Fibroblast of upper back skin (primary cell): ENCODE data around the gene TIMP3.

Experiments used
- DNase-seq: peaks from one replicate; pipeline ENCODE4 v3.0.0-alpha.2; 2013

TIMP3 gene

DNA sequence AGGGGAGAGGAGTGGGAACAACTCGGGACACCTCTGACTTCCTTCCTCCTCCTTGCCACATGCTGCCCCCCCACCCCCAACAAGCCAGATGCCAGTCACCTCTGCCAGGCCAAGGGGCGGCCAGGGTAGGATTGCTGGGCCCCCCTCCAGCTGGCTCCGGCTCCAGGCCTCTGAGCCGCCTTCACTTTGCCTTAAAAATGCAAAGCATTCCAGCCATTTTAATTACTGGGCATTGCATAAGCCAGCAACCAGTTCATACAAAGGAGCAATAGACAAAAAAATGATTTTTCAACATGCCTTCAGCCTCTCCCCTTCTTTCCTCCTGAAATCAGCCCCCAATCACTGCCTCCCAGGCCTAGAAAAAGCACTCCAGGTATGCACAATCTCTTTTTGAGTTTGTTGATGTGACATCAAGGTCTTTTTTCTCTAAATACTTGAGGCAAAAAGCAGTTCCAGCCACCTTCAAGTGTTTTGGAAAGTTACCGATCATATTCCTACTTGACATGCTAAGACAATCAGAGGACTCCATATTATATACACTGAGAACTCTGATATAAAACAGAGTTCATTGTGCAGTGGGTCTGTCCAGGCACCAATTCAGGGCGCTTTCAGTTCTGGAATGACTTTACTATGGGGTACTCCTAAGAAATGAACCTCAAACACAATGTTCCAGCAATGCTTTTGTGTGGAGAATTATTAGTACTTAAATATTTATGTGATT is 12.4 kb upstream of the TIMP3 start:
- peak; percentile 90 for DNase-seq

DNA sequence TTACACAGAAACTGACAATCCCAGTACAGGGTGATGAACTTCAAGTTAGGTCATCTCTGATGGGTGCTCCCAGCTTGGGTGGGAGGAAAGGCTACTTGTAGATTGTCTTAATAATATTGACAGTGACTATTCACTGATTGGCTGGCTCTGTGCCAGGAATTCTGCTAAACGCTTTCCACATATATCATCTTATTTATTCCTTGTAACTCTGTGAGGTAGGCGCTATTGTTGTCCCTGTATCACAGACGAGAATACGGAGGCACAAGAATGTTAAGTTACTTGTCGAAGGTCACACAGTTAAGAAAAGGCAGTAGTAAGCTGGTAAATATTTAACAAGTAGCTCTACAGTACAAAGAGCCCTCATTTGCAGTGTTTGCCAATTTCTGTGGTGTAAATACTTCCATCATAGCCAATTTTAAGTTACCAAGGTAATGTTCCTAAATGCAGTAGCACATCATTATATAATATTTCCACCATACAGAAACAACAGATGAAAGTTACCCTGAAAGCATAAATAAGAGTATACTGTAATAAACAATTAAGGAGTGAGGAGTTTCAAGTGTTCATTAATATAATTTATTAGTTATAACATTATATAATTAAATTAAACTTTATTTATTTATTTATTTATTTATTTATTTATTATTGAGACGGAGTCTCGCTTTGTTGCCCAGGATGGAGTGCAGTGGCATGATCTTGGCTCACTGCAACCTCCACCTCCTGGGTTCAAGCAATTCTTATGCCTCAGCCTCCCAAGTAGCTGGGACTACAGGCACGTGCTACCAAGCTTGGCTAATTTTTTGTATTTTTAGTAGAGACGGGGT is 11.5 kb upstream of the TIMP3 start:
- DNase-seq = no peak

DNA sequence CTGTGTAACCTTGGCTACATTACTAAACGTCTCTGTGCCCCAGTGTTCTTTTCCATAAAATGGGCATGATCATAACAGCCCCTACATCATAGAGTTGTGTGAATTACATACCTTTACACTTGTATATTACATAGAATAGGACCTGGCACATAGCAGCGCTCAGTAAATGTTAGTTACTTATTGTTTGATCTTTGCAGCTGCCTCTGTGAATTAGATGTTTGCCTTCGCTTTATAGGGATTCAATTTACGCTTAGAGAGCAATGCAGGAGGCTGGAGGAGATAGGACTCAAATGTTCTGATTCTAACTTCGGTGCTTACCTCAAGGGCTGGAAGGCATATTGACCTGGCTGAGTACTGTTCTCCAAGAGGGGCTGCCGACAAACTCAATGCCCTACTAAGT is 10.4 kb upstream of the TIMP3 start:
- no peak for DNase-seq

DNA sequence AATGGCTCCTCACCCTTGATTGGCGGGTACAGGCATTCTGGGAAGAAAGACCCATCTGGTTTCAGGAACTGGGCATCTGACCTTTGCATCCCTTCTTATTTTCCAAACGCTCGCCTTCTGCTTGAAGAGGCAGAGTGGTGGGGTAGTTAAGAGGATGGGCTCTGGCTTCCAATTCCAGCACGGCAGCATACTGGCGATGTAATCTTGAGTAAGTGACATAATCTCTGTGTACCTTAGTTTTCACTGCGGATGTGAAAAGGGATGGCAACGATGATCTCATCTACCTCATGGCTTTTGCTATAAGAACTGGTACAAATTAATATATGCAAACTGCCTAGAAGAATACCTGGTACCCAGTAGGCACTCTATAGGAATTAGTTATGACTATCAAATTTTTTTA is 10.0 kb upstream of the TIMP3 start:
- no peak for DNase-seq

DNA sequence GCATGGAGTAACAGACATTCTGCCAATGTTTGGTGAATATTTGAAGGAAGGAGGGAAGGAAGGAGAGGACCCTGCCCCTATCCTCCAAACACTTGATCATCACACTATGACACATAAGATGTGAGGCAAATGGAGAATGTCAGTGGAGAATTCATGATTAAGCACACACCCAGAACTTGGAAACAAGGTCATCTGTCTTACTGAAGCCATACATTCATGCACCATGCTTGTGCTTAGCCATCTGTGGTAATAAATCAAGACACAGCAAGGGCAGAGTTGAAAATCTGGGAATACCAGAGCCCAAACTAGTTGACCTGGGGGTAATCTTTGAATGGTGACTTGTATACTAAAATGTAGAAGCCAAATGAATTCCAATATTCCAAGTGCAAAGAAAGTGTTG is 7.9 kb upstream of the TIMP3 start:
- DNase-seq = no peak

DNA sequence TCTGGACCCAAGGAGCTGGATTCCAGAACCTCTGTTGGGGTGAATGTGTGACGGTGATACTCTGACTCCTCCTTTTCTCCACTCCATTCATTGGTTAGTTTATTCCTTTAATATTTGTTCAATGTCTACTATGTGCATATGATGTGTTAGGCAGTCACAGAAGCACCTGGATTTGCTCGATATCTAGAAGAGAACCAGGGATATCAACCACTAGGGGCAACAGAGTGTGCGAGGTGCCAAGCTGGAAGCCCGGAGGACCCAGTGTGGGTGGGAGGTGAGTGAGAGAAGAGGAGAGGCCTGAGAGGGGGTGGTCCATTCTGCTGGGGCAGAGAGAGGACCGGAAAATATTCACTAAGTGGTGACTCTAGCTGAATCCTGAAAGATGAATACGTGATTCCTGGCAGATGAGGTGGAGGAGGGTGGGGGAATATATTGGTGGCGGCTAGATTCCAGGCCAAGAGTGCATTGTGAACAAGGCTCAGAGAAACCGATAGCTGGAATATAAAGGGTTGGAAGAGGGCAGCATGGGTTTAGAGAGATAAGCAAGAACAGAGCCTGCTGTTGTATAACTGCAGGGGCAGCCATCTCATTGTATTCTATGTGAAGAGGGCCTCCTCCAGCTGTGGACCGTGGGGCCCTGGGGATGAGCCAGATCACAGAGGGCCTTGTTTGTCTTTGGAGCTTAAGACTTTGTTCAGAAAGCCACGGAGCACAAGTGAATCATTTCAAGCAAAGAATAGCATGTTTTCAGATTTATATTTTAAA is 6.9 kb upstream of the TIMP3 start:
- no peak for DNase-seq

DNA sequence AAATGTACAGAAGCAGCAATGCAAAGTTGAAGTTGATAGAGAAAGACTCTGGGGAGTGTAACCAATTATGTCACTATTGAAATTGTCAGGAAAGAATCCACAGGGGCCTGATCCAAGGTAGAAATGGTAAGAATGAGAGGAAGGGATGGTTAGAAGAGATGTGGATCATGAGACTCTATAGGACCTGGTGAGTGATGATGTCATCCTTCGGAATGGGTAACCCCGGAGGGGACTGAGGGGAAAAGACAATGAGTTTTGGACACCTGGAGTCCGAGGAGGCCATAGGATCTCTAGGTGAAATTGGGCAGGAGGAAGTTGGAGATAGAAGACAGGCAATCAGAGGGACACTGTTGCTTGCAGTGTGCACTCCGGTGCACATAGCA is 6.3 kb upstream of the TIMP3 start:
- DNase-seq = no peak

DNA sequence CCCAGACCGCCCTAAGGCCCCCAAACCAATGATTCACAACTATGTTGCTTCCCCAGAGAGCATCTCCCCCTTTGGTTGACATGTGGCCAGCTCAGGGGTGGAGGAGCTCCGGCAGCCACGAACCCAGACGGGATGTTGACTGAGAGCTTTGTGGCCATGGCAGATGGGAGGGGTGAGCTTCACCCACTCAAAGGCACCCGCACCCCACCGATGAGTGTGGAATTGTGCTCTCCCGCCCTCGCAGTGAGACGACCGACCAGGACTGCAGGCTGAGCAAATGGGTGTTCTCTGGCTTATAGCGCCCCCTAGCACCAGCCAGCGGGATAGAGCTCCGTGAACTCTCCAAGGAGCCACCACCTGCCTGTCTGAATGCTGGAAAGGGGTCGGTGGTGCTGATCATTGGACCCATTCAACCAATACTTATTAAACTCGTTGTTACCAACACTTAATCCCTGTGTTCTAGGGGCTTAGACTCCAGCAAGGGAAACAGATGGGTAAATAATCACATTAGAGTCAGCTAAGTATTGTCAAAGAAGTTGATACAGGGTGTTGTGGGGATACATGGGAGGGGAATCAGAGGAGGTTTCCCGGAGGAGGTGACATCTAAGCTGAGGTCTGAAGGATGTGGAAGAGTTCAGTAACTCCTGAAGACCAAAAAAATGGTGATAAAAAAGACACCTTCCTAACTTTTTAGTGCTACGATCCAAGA is 4.5 kb upstream of the TIMP3 start:
- DNase-seq = peak; percentile 84

DNA sequence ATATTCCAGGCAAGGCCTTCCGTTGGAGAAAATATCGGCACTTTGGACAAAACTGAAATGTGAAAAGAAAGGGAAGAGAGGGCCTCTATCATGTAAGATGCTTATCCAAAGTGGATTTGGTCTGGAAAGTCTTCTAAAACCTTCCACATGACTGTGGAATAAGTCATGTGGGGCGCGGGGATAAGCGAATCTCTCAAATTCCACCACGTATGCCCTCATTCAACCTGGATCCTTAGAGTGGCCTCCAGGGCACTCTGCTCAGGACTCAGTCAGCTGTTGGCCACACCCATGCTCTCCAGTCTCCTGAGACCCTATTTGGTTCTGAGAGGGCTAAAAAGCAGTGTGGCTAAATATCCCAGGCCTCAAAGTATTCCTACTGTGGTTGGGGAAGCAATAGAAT is 2.0 kb upstream of the TIMP3 start:
- no peak for DNase-seq

DNA sequence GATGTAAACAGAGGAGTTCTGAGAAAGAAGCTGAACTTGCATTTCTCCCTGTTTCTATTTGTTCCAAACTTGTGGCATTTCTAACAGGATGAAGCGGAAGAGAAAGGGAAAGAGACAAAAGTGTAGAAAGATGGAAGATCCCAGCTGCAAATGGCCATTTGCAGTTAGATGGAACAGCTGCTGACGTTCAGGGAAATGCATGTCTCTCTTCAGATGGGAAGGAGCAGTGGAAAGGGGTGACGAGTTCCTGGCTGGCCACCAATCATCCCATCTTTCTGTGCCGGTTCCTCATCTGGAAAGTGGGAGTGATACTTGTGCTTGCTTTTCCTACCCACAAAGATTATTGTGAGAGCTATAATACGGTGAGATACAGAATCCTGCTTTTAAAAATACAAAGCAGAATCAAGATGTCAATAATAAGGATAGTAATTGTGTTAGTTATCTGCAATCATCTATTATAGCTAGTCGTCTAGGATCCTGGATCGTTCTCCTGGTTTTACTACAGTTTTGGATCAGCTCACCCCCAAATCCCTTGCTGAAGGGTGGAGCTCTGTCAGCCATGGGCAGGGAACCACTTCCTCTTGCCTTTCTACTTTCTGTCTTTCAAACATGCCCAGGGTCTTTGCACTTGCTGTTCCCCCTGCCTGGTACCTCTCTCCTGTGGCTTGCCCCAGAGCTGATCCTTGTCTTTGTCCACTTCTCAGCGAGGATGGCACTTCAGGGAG is 1.2 kb upstream of the TIMP3 start:
- DNase-seq = no peak

DNA sequence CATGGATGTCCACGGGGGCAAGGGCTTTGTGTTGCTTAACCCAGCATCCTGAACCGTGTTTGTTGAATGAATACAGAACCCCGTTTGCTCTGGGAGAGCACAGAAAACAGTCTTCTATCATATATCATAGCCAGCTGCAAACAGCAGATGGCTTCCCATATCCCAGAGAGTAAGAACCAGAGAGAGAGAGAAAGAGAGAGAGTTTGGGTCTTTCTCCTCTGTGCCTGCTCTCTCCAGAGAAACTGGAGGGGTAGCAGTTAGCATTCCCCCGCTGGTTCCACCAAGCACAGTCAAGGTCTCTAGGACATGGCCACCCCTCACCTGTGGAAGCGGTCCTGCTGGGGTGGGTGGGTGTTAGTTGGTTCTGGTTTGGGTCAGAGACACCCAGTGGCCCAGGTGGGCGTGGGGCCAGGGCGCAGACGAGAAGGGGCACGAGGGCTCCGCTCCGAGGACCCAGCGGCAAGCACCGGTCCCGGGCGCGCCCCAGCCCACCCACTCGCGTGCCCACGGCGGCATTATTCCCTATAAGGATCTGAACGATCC is 440 bp upstream of the TIMP3 start:
- DNase-seq = no peak

DNA sequence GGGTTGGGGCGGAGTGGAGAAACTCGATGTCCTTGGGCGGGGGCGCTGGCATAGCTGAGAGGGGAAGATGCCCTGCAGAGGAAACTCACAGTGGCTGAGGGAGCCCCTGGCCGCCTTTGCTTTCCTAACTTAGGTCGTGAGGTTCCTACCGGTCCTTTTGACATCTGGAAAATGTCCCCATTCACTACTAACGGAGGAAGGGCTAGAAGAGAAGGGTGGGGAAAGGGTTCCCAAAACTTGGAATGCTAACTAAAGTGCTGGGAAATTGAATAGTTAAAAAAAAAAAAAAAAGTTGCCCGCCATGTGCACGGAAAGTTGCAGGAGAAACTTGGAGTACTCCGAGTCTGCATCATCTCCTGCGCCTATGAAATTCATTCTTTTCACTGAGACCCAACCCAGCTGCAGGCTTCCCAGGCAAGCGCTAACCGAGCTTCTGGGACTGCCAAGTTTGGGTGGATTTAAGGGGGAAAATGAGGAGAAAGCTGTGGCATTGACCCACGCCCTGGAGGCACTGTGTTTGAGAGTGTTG is 796 bp downstream of the TIMP3 start:
- DNase-seq = no peak

DNA sequence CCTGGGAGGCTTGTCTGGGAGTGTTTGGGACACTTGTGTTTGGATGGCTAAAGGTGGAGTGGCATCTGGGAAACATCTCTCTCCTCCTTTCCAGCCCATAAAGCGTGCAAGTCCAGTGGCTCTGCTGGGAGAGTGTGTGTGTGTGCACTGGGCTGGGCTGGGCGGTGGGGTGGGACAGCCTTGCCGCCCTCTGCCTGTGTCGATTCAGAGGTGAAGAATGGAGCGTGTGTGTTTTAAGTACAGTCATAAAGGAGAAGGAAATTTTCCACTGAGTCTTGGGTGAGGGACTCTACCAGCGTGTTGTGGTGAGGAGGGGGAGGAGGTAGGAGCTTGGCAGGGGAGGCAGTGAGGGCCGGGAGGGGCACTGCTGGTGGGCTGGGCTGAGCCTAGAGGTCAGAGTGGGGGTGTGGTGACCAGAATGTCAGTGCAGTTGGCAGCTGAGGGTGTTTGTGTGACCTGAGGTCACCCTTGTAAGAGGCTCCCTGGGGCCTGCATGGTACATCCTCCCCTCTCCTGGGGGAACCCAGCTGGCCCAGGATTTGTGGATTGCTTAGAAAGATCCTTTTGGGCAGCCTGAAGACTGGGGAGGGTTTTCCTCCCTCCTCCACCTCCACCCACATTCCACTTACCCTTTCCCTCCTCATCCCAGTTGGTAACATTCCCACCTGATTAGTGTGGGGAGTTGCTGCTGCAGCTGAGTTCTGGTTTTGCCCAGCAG is 1.7 kb downstream of the TIMP3 start:
- DNase-seq = peak; percentile 47

DNA sequence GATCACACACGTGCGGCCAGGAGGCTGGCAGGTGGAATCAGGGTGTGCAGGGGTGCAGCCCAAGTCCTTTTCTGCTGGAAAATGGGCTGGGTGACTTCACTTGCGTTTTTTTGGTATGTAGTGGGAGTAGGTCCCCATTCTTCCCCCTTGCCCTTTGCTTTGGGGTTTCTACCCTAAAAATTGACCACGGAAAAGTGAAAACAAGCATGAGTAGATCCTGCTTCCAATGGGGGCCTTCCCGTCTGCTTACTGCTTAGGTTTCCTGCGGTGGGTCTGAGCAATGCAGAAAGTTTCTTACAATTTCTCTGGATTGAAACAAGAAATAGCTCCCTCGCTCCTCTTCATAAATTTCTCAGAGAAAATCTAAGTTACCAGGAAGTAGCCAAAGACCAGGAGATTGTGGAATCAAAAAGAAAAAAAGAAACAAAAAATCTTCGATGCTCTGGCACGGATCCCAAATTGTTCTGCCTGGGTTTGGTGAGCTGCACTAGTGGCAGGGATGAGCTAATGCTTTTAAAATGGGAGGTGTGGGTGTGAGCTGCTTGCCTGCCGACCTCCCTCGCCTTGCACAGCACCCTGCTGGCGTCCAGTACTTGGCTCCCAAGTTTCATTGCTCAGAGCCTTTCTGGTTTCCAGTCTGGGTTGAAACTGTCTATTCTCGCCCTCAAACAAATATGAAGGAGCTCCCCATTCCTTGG is 2.4 kb downstream of the TIMP3 start:
- peak; percentile 77 for DNase-seq

DNA sequence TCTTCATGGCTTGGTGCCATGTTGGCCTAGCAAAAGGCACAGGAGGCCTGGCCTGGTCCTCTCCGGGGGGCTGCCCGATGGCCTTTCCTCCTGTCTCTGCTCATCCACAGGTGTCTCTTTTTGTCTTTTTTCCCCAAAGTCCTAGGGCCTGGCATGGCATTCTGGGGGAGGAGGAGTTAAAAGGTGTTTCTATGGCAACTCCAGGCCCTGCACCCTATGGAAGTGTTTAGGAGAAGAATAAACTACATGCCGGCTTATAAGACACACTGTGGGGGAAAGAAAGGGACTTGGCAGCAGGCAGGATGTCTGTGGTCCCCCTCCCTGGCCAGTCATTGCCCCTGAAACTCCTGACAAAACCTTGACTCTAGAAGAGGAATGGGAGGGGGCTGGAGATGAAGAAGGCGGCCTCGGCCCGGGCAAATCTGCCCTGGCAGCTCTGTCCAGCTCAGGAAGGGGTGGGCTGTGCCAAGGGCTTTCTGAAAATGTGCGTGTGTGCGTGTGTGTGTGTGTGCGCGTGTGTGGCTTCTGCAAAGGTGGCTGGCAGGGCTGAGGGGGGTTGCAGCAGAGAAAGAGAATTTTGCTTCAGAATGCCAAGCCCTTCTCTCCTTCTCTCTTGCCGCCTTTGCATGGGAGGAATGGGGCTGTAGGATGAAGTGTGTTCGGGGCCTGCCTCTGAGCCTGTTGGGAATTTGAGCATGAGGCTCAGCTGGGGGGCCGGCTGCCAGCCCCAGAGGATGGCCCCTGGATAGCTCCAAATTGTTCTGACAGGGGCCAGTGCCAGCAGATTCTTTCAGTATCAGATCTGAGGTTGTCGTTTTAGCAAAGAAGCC is 3.2 kb downstream of the TIMP3 start:
- no peak for DNase-seq

DNA sequence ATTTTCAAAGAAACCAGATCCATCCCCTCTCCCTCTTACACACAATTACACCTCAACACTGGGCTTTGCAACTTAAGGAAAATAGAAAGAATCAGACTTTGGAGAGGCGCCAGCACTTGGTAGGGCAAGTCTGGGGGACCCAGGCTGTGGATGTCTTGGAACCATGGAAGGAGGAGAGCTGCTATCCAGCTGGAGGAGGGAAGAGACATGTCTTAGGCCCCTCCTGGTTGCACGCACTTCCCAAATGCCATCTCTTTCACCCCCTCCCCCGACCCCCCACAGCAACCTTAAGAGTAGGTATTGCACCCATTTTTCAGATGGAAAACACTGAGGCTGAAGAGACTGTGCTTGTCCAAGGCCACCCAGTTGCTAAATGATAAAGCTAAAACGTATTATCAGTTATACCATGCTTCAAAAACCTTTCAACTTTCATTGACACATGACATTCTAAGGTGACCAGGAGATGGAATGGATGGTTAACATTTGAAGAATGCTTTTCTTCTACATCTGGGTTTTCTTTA is 3.9 kb downstream of the TIMP3 start:
- DNase-seq = no peak

DNA sequence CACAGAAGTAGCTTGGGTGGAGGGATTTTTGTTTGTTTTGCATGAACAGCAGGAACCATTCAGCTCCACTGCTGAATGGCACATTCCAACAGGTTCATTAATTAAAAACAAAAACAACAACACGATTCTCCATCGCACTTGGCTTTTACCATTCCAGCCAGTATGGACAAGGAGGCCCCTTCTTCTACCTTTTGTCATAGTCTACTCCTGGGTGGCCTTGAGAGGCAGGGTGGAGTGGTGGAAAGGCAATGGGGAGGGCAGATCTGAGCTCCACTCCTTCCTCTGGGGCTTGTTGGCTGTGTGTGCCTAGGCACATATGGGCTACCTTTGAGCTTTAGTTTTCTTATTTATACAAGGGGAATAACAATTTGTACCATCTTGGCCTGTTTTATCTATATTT is 4.8 kb downstream of the TIMP3 start:
- DNase-seq = no peak

DNA sequence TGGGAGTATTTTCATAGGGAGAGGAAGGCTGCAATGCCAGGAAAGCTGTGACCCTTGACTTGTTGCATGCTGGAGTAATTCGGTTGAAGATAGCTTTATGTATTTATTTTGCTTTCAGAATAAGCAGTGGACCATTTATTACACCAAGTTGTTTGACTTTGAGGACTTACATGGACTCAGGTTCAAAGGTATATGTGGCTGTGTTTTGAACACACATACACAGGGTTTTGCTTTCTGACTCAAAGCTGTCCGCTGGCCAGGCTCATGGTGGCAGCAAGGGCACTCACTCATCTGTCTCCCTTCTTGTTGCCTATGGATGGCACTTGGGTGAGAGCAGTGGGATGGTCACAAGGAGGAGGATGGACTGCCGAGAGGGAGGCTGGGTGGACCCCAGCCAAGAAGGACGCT is 6.5 kb downstream of the TIMP3 start:
- no peak for DNase-seq

DNA sequence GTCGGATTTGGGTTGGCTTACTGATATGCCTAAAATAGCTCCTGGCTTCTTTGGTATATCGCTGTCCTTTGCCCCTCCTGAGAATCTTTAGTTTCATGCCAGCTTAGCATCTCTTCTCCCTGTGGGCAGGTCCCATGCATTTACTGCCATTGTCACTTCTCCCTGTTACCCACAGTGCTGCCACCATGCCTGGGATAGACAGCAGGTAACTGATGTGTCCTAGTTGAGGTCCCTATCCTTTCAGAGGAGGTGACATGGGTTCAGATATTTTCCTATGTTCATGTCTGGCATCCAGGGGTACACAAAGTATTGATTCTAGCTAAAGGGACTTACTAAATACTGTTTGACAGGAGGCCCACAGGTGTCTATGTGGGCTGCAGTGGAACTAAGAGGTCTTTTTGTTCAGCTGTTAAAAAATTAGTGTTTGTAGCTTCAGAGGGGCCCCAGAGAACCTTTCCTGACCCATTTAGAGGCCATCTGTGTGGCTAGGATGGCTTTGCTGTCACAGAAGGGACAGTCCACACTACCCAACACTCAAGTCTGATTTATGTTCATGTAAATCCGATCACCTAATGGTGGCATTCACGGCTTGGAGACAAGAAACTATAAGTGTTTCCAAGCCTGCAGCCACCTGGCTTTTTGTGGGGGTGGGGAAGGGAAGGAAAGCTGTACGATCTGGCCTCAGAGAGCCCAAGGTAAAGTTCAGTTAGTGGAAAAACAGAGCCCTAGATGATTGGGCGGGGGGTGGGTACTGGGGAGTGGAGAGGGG is 8.5 kb downstream of the TIMP3 start:
- DNase-seq = no peak
